GM12878 (cell line): ENCODE results near the gene CELF6. TPM values are rescaled to one million over a fixed set of nuclear protein-coding genes. Genes with fewer than 3 reads are reported as not detected.

Experiments
- ATAC-seq: fragments of 200-7000 bp; cut with Tn5 transposase; 3 replicates; pipeline ENCODE4 v1.9.1; 2020; ENCODE audit warnings: mild to moderate bottlenecking, moderate library complexity
- BruUV-seq: library from RNA; stranded (reverse); fragments of 400-500 nt; replicated peaks from 2 replicates; lab custom pipeline; 2021; lab: Mats Ljungman, UMichigan
- CTCF ChIA-PET: fragments of 300-600 bp; sonication (Branson Sonifier 250); formaldehyde crosslinking; extraction: SDS; loops from one replicate; lab custom pipeline; 2021; ENCODE audit warnings: inconsistent platforms; lab: Yijun Ruan, JAX
- POLR2A ChIA-PET: fragments of 350-600 bp; formaldehyde crosslinking; extraction: SDS; loops from one replicate; lab custom pipeline; 2021; ENCODE audit warnings: inconsistent platforms; lab: Charles Lee
- RAD21 ChIA-PET: fragments of 300-600 bp; sonication (Branson Sonifier 250); formaldehyde crosslinking; loops from one replicate; lab custom pipeline; 2023; ENCODE audit warnings: antibody characterized with exemption; ENCODE audit not compliant: unreplicated experiment; lab: Charles Lee
- SMC1A ChIA-PET: fragments of 300-600 bp; sonication (Branson Sonifier 250); formaldehyde crosslinking; loops from one replicate; lab custom pipeline; 2023; ENCODE audit not compliant: unreplicated experiment, uncharacterized antibody; lab: Charles Lee
- DNase-seq: peaks from one replicate; pipeline ENCODE4 v3.0.0-alpha.2; 2011; ENCODE audit warnings: low read depth, low spot score
- FAIRE-seq: peaks from 3 replicates; lab custom pipeline; 2011; peaks lifted over from hg19 to GRCh38; lab: Jason Lieb, UNC
- H2AFZ ChIP-seq: 2 replicates; pipeline ENCODE4 v1.6.0; 2011; ENCODE audit warnings: low read depth, low read length, control low read depth; ENCODE audit not compliant: control insufficient read depth
- H3K27ac ChIP-seq: 2 replicates; pipeline ENCODE4 v1.5.1; 2011; ENCODE audit warnings: control low read depth; ENCODE audit not compliant: control insufficient read depth, insufficient read depth
- H3K27me3 ChIP-seq, 2 experiments: replicated peaks in 1 of 2; 2 replicates each; pipeline versions ENCODE4 v1.6.0 to v1.6.1; 2011; ENCODE audit warnings: low read length in 1 of 2; ENCODE audit not compliant: control insufficient read depth in 2 of 2, insufficient read depth in 2 of 2
- H3K36me3 ChIP-seq, 2 experiments: 2 replicates each; pipeline ENCODE4 v1.5.1; 2011; ENCODE audit warnings: low read length in 1 of 2; ENCODE audit not compliant: control insufficient read depth in 2 of 2, insufficient read depth in 2 of 2
- H3K4me1 ChIP-seq: 2 replicates; pipeline ENCODE4 v1.6.1; 2011; ENCODE audit warnings: mild to moderate bottlenecking, low read length, moderate library complexity, mixed read lengths; ENCODE audit not compliant: control insufficient read depth, insufficient read depth
- H3K4me2 ChIP-seq: 2 replicates; pipeline ENCODE4 v1.6.0; 2011; ENCODE audit warnings: control low read depth; ENCODE audit not compliant: control insufficient read depth, insufficient read depth
- H3K4me3 ChIP-seq: fragments of 200-600 bp; sonication (generic); 2 replicates; pipeline ENCODE4 v1.5.1; 2016
- H3K79me2 ChIP-seq: 2 replicates; pipeline ENCODE4 v1.6.0; 2011; ENCODE audit warnings: low read length; ENCODE audit not compliant: control insufficient read depth, insufficient read depth
- H3K9ac ChIP-seq: 2 replicates; pipeline ENCODE4 v1.8.0; 2011; ENCODE audit warnings: low read length, control low read depth, mixed read lengths; ENCODE audit not compliant: control insufficient read depth, insufficient read depth
- H3K9me3 ChIP-seq: replicated peaks from 3 replicates; pipeline ENCODE4 v1.5.1; 2011; ENCODE audit warnings: mild to moderate bottlenecking, low read length; ENCODE audit not compliant: control insufficient read depth, insufficient read depth
- H4K20me1 ChIP-seq: 2 replicates; pipeline ENCODE4 v1.6.0; 2011; ENCODE audit not compliant: control insufficient read depth, insufficient read depth
- HCFC1 ChIP-seq: fragments of 150-350 bp; IDR thresholded peaks from 2 replicates; pipeline ENCODE4 v1.6.1; 2014; ENCODE audit warnings: low read length
- MLLT1 ChIP-seq: fragments of 450-650 bp; IDR thresholded peaks from 2 replicates; pipeline ENCODE4 v1.6.1; 2016; ENCODE audit warnings: mild to moderate bottlenecking
- RAD21 ChIP-seq: IDR thresholded peaks from 2 replicates; pipeline ENCODE4 v1.6.1; 2011; ENCODE audit warnings: mild to moderate bottlenecking, low read depth, low read length, moderate library complexity; ENCODE audit not compliant: insufficient read depth
- RUNX3 ChIP-seq: IDR thresholded peaks from 2 replicates; pipeline ENCODE4 v1.6.1; 2012; ENCODE audit warnings: low read length, inconsistent platforms
- SMC3 ChIP-seq: IDR thresholded peaks from 2 replicates; pipeline ENCODE4 v1.6.1; 2011; ENCODE audit warnings: low read length, improper control_type of control experiment, borderline replicate concordance
- TCF7 ChIP-seq: IDR thresholded peaks from 2 replicates; pipeline ENCODE4 v1.6.1; 2014; ENCODE audit warnings: antibody characterized with exemption, borderline replicate concordance
- ZZZ3 ChIP-seq: IDR thresholded peaks from 2 replicates; pipeline ENCODE4 v1.6.1; 2011; ENCODE audit warnings: low read depth; ENCODE audit not compliant: control insufficient read depth, insufficient read length
- WGBS: methylation state at CpG from one replicate; pipeline ENCODE4 v1.1.6; 2016; ENCODE audit warnings: low lambda C conversion rate; ENCODE audit not compliant: insufficient replicate concordance, insufficient coverage; ENCODE audit errors: missing lambda C conversion rate; 5-methylcytosine and 5-hydroxymethylcytosine counted together
- in situ Hi-C: fragments of 300-500 bp; cut with MboI; formaldehyde crosslinking; loops from 9 replicates; pipeline ENCODE4 v1.14.3; 2018; ENCODE audit warnings: mixed read lengths
- intact Hi-C: fragments of 100-400 bp; cut with micrococcal nuclease; formaldehyde crosslinking; loops from one replicate; pipeline ENCODE4 v1.14.2; 2022; ENCODE audit not compliant: unreplicated experiment
- polyA plus RNA-seq, 11 experiments: library from polyadenylated mRNA; depleted of rRNA in 4 of 11; unstranded in 6 of 11; stranded (reverse) in 5 of 11; fragments of >200 nt; fragmentation: Nextera tagmentation in 4 of 11; fragmentation: Illumina TruSeq in 1 of 11; extraction: Ambion mirVana in 4 of 11; extraction: Trizol in 1 of 11; gene quantifications; 1 replicate in 1 of 11; 2 replicates in 10 of 11; pipeline versions ENCODE4 v1.2.1 to v1.2.3, GENCODE V29; 2011 to 2016; ENCODE audit warnings: inconsistent platforms in 2 of 11, missing spikeins in 2 of 11, low read depth in 1 of 11
- total RNA-seq, 4 experiments: library from RNA; depleted of rRNA in 3 of 4; stranded (reverse); fragments of >200 nt in 3 of 4; fragmentation: Illumina TruSeq in 1 of 4; extraction: Trizol in 1 of 4; gene quantifications; 2 replicates each; pipeline versions ENCODE4 v1.2.1 to v1.2.3, GENCODE V29; 2013 to 2021
- TF ChIP-seq, protein P1 (sequence below): fragments of 450-650 bp; IDR thresholded peaks from 2 replicates; pipeline ENCODE4 v1.6.1; 2017; ENCODE audit warnings: mild to moderate bottlenecking
- TF ChIP-seq, protein P2 (sequence below), 3 experiments: IDR thresholded peaks in 2 of 3; conservative IDR thresholded peaks in 1 of 3; 2 replicates each; pipeline ENCODE4 v1.5.1; 2011; ENCODE audit warnings: low read depth in 3 of 3, low read length in 3 of 3, mild to moderate bottlenecking in 3 of 3, control low read depth in 2 of 3, moderate library complexity in 2 of 3, inconsistent platforms in 1 of 3, mixed read lengths in 1 of 3; ENCODE audit not compliant: control insufficient read depth in 2 of 3, insufficient read depth in 1 of 3; ENCODE audit errors: extremely low read depth in 1 of 3
- TF ChIP-seq, protein P3 (sequence below): fragments of 450-650 bp; IDR thresholded peaks from 2 replicates; pipeline ENCODE4 v1.6.1; 2017; ENCODE audit warnings: antibody characterized with exemption, mild to moderate bottlenecking, moderate library complexity

CELF6 gene
- total and polyA plus RNA-seq, 10 of the 15 experiments (the other 5 are each of a cell fraction or from before 2014, with no cell fraction given), result 0.06 to 0.54 (median 0.23) TPM; not detected in 1

DNA sequence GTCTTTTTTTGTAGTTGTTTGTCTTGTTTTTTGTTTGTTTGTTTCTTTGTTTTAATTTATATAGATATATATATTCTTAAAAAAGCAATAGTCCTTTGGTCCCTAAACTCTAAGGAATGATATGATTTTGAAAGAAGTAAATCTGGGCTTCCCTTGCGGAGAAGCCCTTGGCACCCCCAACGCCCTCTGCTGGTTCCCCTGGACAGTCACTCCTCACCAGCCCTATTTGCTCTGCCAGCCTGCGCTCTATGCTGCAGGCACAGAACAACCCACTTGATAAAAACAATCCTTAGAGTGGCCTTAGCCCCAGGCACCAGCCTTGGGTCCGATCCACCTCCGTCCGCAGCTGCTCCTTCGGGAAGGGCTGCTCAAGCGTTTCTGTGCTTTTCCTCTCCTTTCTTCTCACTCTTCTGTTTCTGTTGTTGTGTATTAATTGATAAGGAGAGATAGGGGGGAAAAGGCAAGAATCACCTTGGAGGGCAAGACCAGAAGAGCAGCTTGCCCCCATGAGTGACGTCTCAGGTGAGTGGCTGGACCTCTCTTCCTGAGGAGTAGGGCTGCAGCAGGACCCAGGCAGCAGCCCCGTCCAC is 33.9 kb downstream of the CELF6 start:
- H3K9me3 ChIP-seq, result no peaks in the 10 kb centered on the region
- POLR2A ChIA-PET, result no interaction called here
- ATAC-seq (peak; percentile 87), FAIRE-seq (no peak), DNase-seq (no peak)
- no peak overlapping the region for H3K9ac ChIP-seq
- H3K4me2 ChIP-seq, result no peak overlapping the region
- in situ Hi-C loops (no loop called here), intact Hi-C loops (loop anchor here (5.0 kb wide), 1 partner anchor 89 kb away; the partner anchor contains the start of gene GRAMD2A)
- RAD21 ChIA-PET, result interaction anchor here (0.8 kb wide), 1 partner anchor 86 kb away, joined by 3 read pairs; no protein-coding TSS in a partner anchor
- no peaks in the 10 kb centered on the region for H3K27me3 ChIP-seq
- SMC1A ChIA-PET, result interaction anchor here (1.4 to 1.6 kb wide), 2 partner anchors 12 to 59 kb away, joined by 4 to 6 read pairs; no protein-coding TSS in a partner anchor
- CTCF ChIA-PET, result interaction anchor here (1.1 to 2.1 kb wide), 6 partner anchors 12 to 542 kb away, joined by 3 to 15 read pairs (median 4); partner anchors contain the start of gene GRAMD2A
- H3K36me3 ChIP-seq, result no peaks in the 10 kb centered on the region
- no peak overlapping the region for H3K27ac ChIP-seq
- 67% methylated on average over 10 of the region's 10 CpGs for WGBS
- no peaks in the 10 kb centered on the region for H3K4me1 ChIP-seq
- H2AFZ ChIP-seq, result no peak overlapping the region
- no peak overlapping the region for H3K4me3 ChIP-seq
- BruUV-seq, result no TSS peak
- no peaks in the 10 kb centered on the region for H4K20me1 ChIP-seq
- H3K79me2 ChIP-seq, result no peaks in the 10 kb centered on the region
- TF ChIP-seq ZZZ3 (no peak), RUNX3 (no peak), MLLT1 (no peak), HCFC1 (no peak), RAD21 (peak; percentile 30; the same call in 1 of the 2 replicates), TCF7 (no peak), SMC3 (peak; percentile 61; the same call in 1 of the 2 replicates)
- TF ChIP-seq, protein P1, sequence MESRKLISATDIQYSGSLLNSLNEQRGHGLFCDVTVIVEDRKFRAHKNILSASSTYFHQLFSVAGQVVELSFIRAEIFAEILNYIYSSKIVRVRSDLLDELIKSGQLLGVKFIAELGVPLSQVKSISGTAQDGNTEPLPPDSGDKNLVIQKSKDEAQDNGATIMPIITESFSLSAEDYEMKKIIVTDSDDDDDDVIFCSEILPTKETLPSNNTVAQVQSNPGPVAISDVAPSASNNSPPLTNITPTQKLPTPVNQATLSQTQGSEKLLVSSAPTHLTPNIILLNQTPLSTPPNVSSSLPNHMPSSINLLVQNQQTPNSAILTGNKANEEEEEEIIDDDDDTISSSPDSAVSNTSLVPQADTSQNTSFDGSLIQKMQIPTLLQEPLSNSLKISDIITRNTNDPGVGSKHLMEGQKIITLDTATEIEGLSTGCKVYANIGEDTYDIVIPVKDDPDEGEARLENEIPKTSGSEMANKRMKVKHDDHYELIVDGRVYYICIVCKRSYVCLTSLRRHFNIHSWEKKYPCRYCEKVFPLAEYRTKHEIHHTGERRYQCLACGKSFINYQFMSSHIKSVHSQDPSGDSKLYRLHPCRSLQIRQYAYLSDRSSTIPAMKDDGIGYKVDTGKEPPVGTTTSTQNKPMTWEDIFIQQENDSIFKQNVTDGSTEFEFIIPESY, result no peak
- TF ChIP-seq, protein P2, sequence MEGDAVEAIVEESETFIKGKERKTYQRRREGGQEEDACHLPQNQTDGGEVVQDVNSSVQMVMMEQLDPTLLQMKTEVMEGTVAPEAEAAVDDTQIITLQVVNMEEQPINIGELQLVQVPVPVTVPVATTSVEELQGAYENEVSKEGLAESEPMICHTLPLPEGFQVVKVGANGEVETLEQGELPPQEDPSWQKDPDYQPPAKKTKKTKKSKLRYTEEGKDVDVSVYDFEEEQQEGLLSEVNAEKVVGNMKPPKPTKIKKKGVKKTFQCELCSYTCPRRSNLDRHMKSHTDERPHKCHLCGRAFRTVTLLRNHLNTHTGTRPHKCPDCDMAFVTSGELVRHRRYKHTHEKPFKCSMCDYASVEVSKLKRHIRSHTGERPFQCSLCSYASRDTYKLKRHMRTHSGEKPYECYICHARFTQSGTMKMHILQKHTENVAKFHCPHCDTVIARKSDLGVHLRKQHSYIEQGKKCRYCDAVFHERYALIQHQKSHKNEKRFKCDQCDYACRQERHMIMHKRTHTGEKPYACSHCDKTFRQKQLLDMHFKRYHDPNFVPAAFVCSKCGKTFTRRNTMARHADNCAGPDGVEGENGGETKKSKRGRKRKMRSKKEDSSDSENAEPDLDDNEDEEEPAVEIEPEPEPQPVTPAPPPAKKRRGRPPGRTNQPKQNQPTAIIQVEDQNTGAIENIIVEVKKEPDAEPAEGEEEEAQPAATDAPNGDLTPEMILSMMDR (IDR thresholded peaks at IDR 0.05 in 2 of 3, conservative IDR thresholded peaks at IDR 0.05 in 1 of 3; ENCODE audit: control insufficient read depth in 2 of 3, extremely low read depth in 1 of 3, insufficient read depth in 1 of 3, low read depth in 3 of 3, low read length in 3 of 3), result peak; percentile 52 to 83 (median 59)
- TF ChIP-seq, protein P3, sequence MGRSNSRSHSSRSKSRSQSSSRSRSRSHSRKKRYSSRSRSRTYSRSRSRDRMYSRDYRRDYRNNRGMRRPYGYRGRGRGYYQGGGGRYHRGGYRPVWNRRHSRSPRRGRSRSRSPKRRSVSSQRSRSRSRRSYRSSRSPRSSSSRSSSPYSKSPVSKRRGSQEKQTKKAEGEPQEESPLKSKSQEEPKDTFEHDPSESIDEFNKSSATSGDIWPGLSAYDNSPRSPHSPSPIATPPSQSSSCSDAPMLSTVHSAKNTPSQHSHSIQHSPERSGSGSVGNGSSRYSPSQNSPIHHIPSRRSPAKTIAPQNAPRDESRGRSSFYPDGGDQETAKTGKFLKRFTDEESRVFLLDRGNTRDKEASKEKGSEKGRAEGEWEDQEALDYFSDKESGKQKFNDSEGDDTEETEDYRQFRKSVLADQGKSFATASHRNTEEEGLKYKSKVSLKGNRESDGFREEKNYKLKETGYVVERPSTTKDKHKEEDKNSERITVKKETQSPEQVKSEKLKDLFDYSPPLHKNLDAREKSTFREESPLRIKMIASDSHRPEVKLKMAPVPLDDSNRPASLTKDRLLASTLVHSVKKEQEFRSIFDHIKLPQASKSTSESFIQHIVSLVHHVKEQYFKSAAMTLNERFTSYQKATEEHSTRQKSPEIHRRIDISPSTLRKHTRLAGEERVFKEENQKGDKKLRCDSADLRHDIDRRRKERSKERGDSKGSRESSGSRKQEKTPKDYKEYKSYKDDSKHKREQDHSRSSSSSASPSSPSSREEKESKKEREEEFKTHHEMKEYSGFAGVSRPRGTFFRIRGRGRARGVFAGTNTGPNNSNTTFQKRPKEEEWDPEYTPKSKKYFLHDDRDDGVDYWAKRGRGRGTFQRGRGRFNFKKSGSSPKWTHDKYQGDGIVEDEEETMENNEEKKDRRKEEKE, result no peak
